Brain microvascular endothelial cell (primary cell): ENCODE measurements around the gene HS3ST2.
"Not testable (repeated sequence)": the region's sequence is repeated elsewhere in the genome, so short reads cannot be mapped to it uniquely, and the experiment has no call there.

Experiments
- DNase-seq: peaks from one replicate; pipeline ENCODE4 v3.0.0-alpha.2; 2020
- H3K27ac ChIP-seq: fragments of 250-450 bp; sonication (Bioruptor Pico); 2 replicates; pipeline ENCODE4 v1.5.1; 2020; ENCODE audit warnings: mild to moderate bottlenecking, moderate library complexity
- H3K27me3 ChIP-seq: fragments of 250-450 bp; sonication (Bioruptor Pico); replicated peaks from 2 replicates; pipeline ENCODE4 v1.5.1; 2020; ENCODE audit warnings: mild to moderate bottlenecking
- H3K36me3 ChIP-seq: fragments of 250-450 bp; sonication (Bioruptor Pico); replicated peaks from 2 replicates; pipeline ENCODE4 v1.5.1; 2020; ENCODE audit warnings: mild to moderate bottlenecking
- H3K4me3 ChIP-seq: 2 replicates; pipeline ENCODE4 v1.5.1; 2011; ENCODE audit warnings: low read depth, mild to moderate bottlenecking, control low read depth, low read length, moderate library complexity
- in situ Hi-C: cut with HindIII; loops from 2 replicates; pipeline ENCODE4 v1.10.0; 2017; ENCODE audit warnings: low sequenced_read_pairs, low pct_ligation_motif_present
- TF ChIP-seq, protein P1 (sequence below): IDR thresholded peaks from 2 replicates; pipeline ENCODE4 v1.5.1; 2011; ENCODE audit warnings: low read depth, mild to moderate bottlenecking, moderate library complexity, low read length, control low read depth, inconsistent platforms; ENCODE audit errors: missing control alignments

HS3ST2 gene

GRCh38 chr16:22814711-22815105 lies 746 bp downstream of the HS3ST2 start:
- Histone ChIP-seq H3K27ac (no peak overlapping the region), H3K36me3 (no peaks in the 10 kb centered on the region), H3K27me3 (peaks cover 24% of the 10 kb centered on the region), H3K4me3 (no peak overlapping the region)
- in situ Hi-C loops = no loop called here
- TF ChIP-seq, protein P1, sequence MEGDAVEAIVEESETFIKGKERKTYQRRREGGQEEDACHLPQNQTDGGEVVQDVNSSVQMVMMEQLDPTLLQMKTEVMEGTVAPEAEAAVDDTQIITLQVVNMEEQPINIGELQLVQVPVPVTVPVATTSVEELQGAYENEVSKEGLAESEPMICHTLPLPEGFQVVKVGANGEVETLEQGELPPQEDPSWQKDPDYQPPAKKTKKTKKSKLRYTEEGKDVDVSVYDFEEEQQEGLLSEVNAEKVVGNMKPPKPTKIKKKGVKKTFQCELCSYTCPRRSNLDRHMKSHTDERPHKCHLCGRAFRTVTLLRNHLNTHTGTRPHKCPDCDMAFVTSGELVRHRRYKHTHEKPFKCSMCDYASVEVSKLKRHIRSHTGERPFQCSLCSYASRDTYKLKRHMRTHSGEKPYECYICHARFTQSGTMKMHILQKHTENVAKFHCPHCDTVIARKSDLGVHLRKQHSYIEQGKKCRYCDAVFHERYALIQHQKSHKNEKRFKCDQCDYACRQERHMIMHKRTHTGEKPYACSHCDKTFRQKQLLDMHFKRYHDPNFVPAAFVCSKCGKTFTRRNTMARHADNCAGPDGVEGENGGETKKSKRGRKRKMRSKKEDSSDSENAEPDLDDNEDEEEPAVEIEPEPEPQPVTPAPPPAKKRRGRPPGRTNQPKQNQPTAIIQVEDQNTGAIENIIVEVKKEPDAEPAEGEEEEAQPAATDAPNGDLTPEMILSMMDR = no peak
- DNase-seq = no peak

DNA sequence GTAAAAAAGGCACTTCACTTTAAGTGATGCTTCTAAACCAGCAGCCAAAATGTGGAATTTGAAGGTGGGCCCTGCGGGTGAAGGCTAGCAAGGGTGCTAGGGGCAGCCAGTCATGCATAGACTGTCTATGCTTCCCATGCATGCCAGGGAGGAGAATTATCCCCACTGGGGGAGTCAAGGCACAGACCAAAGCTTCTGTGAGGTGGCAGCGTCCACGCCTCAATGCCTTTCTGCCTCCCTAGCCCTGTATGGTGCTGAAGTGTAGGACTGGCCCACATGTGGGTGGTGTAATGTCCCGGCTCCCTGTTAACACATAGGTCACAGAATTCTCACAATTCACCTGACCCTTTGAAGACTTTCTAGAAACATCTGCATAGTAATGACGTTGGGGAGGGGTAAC lies 1.9 kb downstream of the HS3ST2 start:
- in situ Hi-C loops = no loop called here
- H3K4me3 ChIP-seq = no peak overlapping the region
- peaks cover 24% of the 10 kb centered on the region for H3K27me3 ChIP-seq
- no peaks in the 10 kb centered on the region for H3K36me3 ChIP-seq
- H3K27ac ChIP-seq = no peak overlapping the region
- DNase-seq = no peak
- TF ChIP-seq, protein P1 = no peak

DNA sequence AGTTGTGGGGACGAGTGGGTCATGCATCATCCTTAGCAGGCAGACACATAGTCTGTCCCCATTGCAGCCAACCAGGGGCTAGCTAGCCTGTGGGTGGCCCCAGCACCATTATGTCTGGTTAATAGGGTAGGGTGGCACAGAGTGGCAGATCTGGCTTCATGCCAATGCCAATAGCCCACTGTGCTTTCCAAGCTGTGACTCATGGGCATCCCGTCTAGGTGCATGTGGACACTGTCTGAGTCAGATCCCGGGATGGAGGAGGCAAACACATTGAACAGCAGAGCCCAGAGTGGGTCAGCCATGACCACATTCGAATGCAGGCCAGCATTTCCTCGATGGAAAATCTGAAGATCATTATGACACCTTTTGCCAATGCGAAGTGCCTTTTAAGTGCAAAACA lies 2.5 kb downstream of the HS3ST2 start:
- Histone ChIP-seq H3K27ac (no peak overlapping the region), H3K4me3 (no peak overlapping the region), H3K27me3 (peaks cover 24% of the 10 kb centered on the region), H3K36me3 (no peaks in the 10 kb centered on the region)
- DNase-seq = no peak
- TF ChIP-seq, protein P1 = no peak
- in situ Hi-C loops = no loop called here

GRCh38 chr16:22818736-22819135 lies 4.8 kb downstream of the HS3ST2 start:
- H3K36me3 ChIP-seq, in situ Hi-C loops, H3K4me3 ChIP-seq, H3K27ac ChIP-seq, DNase-seq: not testable (repeated sequence)
- H3K27me3 ChIP-seq = peaks cover 18% of the 10 kb centered on the region

DNA sequence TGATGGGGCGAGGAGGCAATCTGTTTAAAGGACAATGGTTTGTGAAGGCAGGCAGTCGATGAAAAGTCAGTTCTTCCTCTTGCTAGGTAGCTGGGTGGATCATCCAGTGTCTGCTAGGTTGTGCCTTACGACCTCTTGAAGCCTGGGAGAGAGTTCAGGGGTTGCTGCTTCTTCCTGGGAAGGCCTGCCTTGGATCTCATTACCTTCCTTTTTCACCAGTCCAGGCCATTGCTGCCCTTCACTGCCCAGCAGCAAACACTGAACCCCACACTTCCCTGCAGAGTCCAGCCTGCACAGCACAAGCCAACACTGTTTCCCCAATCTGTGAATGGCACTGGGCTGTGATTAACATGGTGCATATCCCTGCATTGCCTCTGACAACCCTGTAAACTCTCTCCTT lies 24.7 kb downstream of the HS3ST2 start:
- Histone ChIP-seq H3K4me3 (no peak overlapping the region), H3K27ac (no peak overlapping the region), H3K27me3 (no peaks in the 10 kb centered on the region), H3K36me3 (no peaks in the 10 kb centered on the region)
- in situ Hi-C loops = no loop called here
- no peak for DNase-seq
- TF ChIP-seq, protein P1 = no peak

- in situ Hi-C loops, H3K27me3 ChIP-seq, H3K36me3 ChIP-seq, H3K27ac ChIP-seq, DNase-seq, H3K4me3 ChIP-seq: not testable (repeated sequence)
Observed at GRCh38 chr16:22842031-22842430, 28.1 kb downstream of the HS3ST2 start.

- no peak for DNase-seq
- Histone ChIP-seq H3K36me3 (no peaks in the 10 kb centered on the region), H3K27ac (no peak overlapping the region), H3K27me3 (no peaks in the 10 kb centered on the region), H3K4me3 (no peak overlapping the region)
- in situ Hi-C loops = no loop called here
- TF ChIP-seq, protein P1 = no peak
Observed at GRCh38 chr16:22843122-22843521, 29.2 kb downstream of the HS3ST2 start.
